MM.1S (cell line): Measurements from ENCODE around the gene AQP12A.

Source experiments
- CTCF ChIP-seq: fragments of 300-600 bp; sonication (generic); IDR thresholded peaks from 2 replicates; pipeline ENCODE4 v1.5.1; 2016; ENCODE audit warnings: antibody characterized with exemption, low read length, mixed read lengths
- EZH2 ChIP-seq: fragments of 300-600 bp; sonication (generic); optimal IDR thresholded peaks from 2 replicates; pipeline ENCODE3; 2017; ENCODE audit warnings: low read depth, mild to moderate bottlenecking, antibody characterized with exemption, low read length, mixed read lengths
- EZH2phosphoT487 ChIP-seq: fragments of 300-600 bp; sonication (generic); IDR thresholded peaks from 2 replicates; pipeline ENCODE4 v1.6.1; 2018; ENCODE audit warnings: antibody characterized with exemption, low read length

- TF ChIP-seq EZH2: no peak
- TF ChIP-seq CTCF: no peak
- TF ChIP-seq EZH2phosphoT487: no peak
Measured at GRCh38 chr2:240736281-240737250, 44.9 kb downstream of the AQP12A start.
